Dedifferentiated amniotic fluid mesenchymal stem cell (primary cell): ENCODE measurements around the gene WBP2NL.

Source experiments
- DNase-seq: peaks from one replicate; pipeline ENCODE4 v3.0.0-alpha.2; 2016; ENCODE audit errors: extremely low spot score

Gene WBP2NL

GRCh38 chr22:42072606-42073330, 74.2 kb downstream of the WBP2NL start:
- DNase-seq = no peak

- no peak for DNase-seq
These were observed 75.0 kb downstream of the WBP2NL start for GRCh38 chr22:42073621-42074041.

GRCh38 chr22:42074132-42074811, 75.7 kb downstream of the WBP2NL start, which contains the start of gene PHETA2:
PHETA2 (plus strand) TSS chr22:42074248; CDS start chr22:42077294, 3,046 bp downstream.
- DNase-seq = no peak

GRCh38 chr22:42074846-42075676, 76.5 kb downstream of the WBP2NL start:
- DNase-seq = no peak

- DNase-seq = no peak
These were observed 78.3 kb downstream of the WBP2NL start for GRCh38 chr22:42076764-42077485.

- DNase-seq = no peak
These were observed 79.0 kb downstream of the WBP2NL start for GRCh38 chr22:42077486-42078125.
